Activated naive CD4-positive, alpha-beta T cell treated with Interleukin-2 at 50 U/mL for 16 hours (primary cell): ENCODE results near the gene PTGIS.

Experiments
- DNase-seq: peaks from one replicate; pipeline ENCODE4 v3.0.0-alpha.2; 2020

The PTGIS gene

DNA sequence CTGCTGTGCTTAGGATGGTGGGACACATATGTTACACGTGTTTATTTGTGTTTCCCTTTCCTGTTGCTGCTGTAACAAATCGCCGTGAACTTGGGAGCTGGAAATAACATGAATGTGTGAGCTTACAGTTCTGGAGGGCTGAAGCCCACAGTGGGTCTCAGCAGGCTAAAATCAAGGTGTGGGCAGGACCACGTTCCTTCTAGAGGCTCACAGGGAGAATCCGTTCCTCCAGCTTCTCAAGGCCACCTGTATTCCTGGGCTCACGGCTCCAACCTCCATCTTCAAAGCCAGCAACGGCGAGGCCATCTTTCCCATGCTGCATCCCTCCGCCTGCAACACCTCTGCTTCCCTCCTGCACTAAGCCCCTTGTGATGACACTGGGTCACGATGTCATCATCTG, 27.4 kb upstream of the PTGIS start:
- peak; percentile 9 for DNase-seq

DNA sequence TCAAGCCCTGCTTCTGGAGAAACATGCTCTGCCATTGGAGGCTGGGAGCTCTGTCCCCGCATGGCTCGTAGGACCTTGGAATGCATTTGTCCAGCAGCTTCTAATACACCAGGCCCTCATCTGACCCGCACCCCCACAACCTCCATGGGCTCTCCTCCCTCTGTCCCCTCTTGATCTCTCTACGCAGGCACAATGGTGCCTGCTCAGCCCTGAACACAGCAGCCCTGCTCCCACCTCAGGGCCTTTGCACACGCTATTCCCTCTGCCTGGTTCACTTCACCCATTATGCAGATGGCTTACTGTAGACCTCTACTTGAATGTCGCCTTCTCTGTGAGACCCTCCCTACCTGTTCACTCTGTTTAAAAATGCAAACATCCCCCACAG, 27.0 kb upstream of the PTGIS start:
- DNase-seq: no peak

DNA sequence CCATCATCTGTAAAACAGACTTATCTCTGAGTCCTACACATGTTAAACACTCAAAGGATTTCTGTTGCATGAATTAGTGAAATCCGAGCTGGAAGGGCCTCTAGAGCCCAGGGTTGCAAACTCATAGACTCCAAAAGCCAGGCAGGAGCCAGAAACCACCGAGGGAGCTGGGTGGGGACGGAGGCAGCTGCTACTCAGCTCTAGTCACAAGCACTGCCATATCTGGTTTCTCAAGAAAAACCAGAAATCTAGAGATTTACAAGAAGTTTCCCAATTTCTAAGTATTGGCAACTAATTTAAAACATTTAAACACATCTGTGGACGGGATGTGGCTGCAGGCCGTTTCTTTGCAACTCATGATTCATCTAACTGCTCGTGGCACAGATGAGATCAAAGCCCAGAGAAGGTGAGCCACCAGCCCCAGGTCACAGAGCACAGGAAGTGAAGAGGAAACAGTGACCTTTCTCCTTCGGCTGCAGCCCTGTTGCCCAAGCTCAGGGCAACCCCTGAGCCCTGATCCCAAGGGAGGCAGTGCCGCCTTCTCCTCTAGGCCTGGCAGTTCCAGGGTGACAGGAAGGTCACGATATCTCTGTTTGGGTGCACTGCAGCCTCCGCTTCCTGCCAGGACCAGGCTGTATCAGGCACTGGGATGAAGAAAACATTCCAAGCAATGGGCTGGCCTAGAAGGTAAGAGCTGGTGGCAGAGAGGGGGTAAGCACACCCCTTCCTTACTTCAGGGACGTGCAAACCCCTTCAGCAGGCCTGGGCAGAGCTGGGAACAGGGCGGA, 26.4 kb upstream of the PTGIS start:
- peak; percentile 79 for DNase-seq

DNA sequence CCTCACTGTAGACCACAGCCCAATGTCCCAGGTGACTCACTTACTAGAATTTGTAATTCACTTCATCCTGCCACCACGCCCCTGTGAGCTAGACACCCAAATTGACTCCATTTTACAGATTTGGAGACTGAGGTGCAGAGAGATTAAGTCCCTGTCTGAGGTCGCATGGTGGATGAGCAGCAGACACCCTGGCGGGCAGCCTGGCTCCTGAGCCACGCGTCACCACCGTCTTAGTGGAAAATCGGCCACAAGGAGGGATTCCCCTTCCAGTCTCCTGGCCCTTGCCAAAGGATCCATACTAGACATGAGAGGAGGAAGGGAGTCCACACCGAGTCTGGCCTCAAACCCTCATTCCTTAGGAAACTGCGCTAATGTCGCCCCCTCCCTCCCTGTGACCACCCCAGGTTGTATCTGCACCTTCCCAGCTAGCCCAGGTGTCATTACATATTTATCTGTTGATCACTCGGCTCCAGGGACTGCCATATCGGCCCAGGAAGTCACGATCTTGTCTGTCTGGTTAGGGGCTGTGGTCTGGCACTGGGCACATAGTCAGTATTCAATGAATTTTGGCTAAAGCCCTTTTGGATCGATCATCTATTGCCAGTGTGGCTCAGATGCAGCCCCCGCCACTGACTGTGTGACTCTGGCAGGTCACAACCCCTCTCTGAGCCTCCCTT, 25.7 kb upstream of the PTGIS start:
- DNase-seq: peak; percentile 42

DNA sequence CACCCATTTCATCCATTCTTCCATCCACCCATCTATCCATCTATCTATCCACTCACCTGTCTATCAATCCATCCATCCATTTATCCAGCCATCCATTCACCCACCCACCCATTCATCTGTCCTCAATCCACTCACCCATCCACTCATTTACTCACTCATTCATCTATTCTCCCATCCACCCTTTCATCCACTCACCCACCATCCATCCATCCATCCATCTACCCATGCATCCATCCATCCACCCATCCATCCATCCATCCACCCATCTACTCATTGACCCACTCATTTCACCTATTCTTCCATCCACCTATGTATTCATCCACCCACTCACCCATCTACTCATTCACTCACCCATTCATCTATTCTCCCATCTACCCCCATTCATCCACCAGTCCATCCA, 24.2 kb upstream of the PTGIS start:
- no peak for DNase-seq

DNA sequence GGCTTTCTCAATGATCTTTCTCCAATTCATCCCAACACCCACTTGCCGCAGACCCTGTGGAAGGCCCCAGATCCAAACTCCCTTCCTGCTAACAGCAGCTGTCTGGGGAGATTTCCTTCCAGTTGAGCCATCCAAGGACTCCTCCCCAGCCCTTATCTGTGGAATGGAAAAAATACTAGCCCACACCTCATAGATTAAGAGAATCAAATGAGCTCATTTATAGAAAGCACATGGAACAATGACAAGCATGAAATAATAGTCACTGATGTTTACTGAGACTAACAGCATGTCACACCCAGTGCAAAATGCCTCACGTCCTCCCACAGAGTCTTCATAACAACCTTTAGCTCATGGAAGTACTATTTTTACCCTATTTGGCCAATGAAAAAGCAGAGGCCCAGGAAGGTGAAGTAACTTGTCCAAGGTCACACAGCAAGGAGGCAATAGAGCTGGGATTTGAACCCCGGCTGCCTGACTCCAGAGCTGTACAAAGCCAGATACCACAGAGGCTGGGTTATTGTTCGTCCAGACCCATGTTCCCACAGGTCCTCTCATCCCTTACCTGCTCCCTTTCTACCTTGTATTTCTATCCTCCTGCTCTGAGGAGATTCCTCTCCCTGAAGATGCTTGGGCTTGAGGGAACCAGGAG, 23.4 kb upstream of the PTGIS start:
- DNase-seq: peak; percentile 36

DNA sequence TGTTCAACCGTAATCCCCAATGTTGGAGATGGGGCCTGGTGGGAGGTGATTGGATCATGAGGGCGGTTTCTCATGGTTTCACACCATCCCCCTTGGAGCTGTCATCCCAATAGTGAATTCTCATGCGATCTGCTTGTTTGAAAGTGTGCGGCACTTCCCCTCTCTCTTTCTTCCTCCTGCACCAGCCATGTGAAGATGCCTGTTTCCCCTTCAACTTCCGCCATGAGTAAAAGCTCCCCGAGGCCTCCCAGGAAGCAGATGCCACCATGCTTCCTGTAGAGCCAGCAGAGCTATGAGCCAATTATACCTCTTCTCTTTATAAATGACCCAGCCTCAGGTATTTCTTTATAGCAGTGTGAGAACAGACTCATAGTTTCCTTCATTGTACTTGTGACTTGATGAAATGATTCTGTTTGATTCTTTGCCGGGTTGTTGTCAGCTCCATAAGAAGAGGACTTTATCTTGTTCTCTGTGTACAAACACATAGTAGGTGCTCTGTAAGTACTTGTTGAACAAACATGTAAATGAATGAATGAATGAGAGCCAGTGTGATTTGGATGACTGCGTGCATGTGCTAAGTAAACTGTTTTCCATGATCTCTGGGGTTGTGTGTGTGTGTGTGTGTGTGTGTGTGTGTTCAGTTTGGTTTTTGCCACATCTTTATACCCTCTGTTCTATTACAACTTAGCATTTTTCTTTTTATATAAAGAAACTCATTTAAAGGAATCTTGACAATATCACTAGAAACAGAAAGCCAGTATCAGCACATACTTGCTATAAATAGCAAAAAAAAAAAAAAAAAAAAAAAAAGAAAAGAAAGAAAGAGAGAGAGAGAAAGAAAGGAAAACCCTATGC, 22.5 kb upstream of the PTGIS start:
- no peak for DNase-seq

DNA sequence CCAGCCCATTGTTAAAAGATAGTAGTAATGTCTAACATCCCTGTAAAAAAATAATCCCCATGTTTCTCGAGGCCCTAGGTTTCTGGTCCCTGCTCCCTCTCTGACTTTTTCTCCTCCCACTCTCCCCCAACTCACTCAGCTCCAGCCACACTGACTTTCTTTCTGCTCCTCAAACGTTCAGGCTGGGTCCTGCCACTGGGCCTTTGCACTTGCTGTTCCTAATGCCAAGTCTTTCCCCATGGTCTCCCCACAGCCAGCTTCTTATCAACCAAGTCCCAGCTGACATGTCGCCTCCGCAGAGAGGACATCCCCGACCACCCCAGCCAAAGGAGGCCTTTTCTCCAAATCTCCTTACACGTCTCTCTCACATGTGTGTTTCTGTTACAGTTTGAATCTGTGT, 21.8 kb upstream of the PTGIS start:
- DNase-seq: no peak

DNA sequence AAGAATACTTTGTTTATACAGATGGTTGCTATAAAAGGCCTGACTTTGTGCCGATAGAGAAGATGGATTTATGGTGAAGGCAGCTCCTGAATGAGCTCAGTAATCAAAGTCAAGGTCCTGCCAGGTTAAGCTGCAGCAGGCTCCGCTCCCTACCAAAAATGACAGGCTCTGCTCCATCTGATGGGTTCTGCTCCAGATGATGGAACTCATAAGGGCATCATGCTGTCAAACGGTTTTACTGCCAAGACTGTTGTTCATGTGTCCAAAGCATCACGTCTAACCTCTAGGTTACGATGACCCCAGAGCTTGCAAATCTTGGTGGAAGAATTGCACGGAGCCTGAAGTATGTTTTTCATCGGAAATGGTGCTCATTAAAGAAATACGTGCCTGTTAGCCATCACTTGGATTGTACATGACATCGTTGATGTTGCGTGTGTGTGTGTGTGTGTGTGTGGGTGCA, 19.2 kb upstream of the PTGIS start:
- no peak for DNase-seq

DNA sequence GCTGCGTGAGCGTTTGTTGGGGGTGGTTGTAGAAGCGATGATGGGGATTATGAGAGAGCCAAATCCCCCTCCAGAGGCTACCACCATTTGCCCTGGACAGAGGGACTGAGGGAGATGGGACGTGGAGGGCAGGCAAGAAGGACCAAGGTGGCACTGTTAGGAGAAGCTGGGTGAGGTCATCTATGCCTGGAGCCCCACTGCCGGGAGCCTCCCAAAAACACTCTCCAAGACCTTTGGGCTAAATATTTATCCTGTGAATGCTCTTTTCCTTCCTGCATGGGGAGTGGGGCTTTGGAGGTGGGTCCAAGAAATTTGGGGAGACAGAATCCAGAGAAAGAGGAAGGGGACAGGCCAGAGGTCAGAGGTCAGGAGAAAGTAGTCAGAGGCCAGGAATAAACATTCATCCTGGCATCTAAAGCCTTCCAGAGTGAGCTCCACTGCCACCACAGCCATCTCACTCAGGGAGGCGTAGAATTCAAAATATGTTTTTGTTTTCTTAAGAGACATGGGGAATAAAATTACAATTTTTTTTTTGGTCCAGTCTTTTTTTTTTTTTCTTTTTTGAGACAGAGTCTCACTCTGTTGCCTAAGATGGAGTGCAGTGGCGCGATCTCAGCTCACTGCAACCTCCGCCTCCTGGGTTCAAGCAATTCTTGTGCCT, 17.8 kb upstream of the PTGIS start:
- DNase-seq: no peak

DNA sequence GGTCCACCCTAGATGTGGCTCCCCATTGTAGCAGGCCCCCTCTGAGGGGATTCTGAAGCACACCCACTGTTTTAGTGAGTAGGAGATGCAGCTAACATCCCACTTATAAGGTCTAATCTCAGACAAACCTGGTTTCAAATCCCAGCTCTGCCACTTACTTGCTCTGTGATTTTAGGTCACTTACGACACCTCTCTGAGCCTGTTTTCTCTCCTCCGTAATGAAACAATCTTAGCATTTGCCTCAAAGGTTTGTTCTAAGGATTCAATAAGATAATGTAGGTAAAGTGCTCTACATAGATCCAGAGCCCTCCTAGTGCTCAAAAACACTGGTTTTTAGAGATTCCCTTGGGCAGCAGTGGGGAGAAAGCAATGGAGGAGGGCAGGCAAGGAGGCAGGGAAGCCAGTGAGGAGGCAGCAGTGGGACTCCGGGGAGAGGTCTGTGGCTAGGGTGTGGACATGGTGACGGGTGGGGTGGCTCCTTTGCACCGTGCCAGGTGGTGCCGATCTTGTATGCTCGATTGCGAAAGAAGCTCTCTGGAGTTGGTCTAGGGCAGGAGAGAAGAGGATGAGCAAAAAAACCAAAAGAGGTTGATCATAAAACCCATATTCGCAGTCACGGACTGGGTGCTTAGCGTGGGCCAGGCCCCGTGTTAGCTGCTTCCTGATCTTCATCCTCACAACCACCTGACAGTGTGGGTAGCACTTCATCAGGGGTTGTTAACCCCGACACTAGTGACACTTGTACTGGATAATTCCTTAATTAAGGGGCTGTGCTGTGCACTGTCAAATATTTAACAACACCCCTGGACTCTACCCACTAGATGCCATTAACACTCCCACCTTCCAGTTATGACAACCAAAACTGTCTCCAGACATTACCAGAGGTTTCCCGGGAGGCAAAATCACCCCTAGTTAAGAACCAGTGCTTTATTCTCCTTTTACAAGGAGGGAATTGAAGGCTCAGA, 16.8 kb upstream of the PTGIS start:
- no peak for DNase-seq

DNA sequence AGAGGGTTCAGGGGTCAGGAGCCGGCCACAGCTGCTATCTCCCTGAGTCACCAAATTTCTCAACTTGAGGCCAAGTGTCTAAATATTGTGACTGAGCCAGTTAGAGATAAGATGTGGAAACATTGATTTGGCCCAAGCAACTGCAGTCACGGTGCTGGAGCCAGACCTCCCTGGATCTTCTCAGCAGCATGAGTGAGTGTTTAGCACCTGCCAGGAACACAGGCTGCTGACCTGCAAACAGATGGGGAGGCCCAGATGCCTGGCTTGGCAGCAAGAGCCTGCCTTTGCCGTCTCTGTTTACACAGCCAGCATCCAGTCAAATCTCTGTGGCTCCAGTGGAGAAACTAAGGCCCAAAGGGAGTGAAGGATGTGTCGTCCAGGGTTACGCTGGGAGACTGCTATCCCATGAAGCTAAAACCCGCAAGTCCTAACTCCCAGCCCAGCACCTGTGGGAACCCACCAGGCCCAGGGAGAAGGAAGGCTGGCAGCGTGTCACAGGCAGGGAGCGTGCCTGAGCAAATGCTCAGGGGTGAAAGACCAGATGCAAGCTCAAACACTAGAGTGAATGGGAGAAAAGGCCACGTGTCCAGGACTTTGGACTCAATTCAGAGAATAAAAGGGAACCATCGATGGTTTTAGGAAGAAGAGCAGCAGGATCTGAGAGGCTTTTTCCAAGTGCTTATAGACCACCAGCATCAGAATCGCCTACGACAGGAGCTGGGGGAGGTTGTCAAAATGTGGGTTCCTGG, 15.9 kb upstream of the PTGIS start:
- DNase-seq: no peak

DNA sequence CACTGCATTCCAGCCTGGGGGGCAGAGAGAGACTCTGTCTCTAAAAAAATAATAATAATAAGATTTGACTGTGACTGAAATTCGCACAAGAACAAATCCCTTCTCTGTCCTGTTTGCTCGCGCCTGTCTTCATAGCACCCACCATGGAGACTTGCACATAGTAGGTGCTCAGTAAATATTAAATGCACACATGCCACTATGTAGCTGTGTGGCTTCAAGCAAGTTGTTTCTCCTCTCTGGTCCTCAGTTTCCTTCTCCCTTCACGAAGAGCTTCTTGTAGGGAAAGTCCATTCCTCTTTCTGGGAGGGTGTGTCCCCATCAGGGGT, 15.4 kb upstream of the PTGIS start:
- no peak for DNase-seq

DNA sequence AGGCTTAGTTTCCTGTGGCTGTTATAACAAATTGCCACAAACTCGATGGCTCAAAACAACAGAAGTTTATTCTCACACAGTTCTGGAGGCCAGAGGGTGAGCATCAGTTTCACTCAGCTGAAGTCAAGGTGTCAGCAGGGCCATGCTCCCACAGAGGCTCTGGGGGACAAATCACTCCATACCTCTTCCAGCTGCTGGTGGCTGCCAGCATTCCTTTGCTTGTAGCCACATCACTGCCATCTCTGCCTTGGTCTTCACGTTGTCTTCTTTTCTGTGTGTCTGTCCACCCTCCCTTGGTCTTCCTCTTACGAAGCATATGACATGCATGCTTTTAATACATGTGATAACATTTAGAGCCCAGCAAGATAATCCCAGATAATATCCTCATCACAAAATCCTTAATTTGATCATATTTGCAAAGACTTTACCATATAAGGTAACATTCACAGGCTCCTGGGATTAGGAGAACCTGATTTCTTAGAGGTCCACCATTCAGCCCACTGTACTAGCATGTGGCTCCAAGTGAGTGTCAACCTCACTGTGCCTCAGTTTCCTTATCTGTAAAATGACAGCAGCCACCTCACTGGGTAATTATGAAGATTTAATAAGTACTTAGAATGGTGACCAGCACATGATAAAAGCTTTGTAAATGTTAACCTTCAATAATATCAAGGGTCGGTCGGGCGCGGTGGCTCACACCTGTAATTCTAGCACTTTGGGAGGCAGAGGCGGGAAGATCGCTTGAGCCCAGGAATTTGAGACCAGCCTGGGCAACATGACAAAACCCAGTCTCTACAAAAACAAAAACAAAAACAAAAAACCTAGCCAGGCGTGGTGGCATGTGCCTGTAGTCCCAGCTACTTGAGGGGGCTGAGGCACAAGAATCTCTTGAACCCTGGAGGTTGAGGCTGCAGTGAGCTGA, 14.7 kb upstream of the PTGIS start:
- no peak for DNase-seq

DNA sequence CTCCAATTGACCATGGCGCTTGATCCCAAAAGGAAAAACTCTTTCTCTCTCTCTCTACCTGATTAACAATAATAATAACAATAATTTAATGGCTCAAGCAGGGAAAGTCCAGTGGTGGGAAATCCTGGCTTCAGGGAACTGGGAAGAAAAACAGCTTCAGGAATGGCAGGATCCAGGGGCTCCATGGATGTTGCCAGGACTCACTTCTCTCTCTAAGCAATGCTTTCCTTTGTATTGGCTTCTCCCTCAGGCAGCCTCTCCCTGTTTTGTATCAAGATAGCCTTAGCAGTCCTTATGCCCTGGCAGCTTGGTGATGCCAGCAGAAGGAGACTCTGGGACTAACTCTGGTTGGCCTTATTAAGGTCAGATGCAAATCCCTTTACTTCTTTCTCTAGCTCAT, 13.5 kb upstream of the PTGIS start:
- no peak for DNase-seq

DNA sequence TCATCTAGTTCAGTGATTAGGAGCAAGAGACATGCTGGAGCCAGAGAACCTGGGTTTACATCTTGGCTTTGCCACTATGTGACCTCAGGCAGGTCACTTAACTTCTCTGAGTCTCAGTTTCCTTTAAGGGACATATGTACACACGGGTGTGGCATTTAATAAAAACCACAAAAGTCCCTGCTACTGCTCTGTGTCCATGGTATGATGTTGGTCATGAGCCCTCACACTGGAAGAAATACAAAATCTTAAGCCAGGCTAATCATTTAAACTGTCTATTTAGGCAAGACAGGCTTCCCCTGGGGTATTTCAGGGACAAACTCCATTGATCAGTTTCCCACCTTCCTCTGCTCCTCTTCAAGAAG, 12.9 kb upstream of the PTGIS start:
- no peak for DNase-seq

DNA sequence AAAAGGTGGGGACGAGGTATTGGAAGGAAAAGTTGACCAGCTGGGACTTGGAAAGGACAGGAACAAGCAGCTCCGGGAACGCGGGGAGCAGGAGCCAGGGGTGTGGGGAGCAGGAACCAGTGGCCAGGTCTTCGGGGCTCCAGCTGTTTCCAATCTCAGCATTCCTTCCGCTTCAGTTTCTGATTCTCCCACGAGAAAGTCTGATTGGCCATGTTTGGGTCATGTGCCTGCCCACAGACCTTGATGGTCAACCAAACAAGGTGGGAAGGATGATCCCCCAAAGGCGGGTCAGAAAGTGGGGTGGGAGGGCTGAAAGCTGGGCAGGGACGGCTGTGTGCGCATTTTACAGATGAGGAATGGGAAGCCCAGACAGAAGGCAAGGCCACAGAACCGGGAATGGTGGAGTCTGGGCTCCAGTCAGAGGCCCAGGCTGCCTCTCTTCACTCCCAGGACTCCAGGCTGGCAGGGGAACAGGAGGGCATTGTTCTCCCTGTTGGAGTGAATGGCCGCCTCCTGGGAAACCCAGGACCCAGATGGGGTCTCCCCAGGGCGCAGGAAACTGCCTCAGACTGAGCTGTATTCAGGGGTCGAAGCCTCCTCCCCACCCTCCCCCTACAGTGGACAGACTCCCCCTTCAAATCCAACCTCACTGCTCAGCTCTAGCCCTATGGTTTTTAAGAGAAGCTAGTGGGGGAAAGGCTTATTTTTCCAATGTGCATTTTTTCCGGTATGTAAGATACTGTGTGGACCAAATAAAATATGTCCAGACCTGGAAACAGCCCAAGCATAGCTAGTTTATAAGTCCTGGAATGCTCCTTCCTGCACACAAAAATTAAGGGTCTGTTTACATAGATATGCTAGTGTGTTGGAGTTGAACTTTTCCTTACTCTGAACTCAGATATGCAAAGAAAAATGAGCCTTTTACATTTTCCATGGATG, 12.2 kb upstream of the PTGIS start:
- DNase-seq: no peak

DNA sequence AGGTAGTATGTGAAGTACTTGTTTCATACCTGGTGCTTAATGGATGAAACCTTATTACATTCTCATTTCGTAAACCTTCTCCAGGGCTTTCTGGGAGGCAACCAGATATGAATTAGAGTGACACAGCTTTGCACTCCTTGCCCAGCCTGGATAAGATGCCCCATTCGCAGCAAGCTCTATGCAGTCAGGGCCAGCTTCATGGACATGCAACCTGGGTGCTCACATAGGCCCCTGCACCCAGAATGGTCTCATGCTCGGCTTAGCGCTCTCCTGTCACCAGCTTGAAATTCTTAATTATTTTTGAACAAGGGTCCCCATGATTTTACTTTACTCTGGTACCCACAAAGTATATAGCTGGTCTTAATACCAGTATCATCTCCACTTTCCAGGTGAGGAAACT, 11.3 kb upstream of the PTGIS start:
- no peak for DNase-seq

DNA sequence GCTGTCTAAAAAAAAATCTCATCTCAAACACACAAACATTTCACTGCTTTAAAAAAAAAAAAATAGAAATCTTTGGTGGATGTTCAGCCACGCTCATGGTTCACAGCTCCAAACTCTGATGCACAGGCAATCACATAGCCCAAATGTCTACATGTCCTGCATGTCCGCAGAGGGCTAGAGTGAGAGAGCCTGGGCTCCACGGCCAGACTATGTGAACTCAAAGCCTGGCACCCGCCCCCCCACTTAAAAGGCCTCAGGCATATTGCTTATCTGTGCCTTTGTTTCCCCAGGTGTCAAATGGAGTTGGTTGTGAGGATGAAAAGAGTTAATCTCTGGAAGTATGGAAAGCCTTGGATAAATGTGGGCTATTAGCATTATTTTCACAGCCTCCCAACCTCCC, 10.5 kb upstream of the PTGIS start:
- no peak for DNase-seq
